Nephron (organoid): ENCODE data around the gene EVI5L.
A peak's percentile ranks its signal among the peaks of the same experiment; 100 is the strongest.

Source experiments
- H3K27ac Mint-ChIP-seq, 3 experiments: 2 replicates each; pipeline ENCODE4 v1.8.0; 2020; ENCODE audit warnings: mixed read lengths in 3 of 3, mild to moderate bottlenecking in 2 of 3, moderate library complexity in 1 of 3
- H3K27me3 Mint-ChIP-seq: 2 replicates; pipeline ENCODE4 v1.8.0; 2021; ENCODE audit warnings: low read depth, mild to moderate bottlenecking, moderate library complexity, mixed read lengths
- H3K36me3 Mint-ChIP-seq: 2 replicates; pipeline ENCODE4 v1.8.0; 2020; ENCODE audit warnings: low read depth, mixed read lengths
- H3K4me1 Mint-ChIP-seq: 2 replicates; pipeline ENCODE4 v1.8.0; 2020; ENCODE audit warnings: mixed read lengths
- H3K4me3 Mint-ChIP-seq, 3 experiments: 2 replicates each; pipeline ENCODE4 v1.8.0; 2020; ENCODE audit warnings: mild to moderate bottlenecking in 3 of 3, mixed read lengths in 3 of 3, moderate library complexity in 2 of 3
- H3K9me3 Mint-ChIP-seq: 2 replicates; pipeline ENCODE4 v1.8.0; 2020; ENCODE audit warnings: mixed read lengths
- CTCF ChIP-seq, 3 experiments: fragments of 200-600 bp; sonication (generic); IDR thresholded peaks; one replicate each; pipeline ENCODE4 v1.5.0; 2021; ENCODE audit warnings: antibody characterized with exemption in 3 of 3; ENCODE audit not compliant: unreplicated experiment in 3 of 3

Gene EVI5L

GRCh38 chr19:7879836-7880235 is 49.8 kb downstream of the EVI5L start:
- peaks cover 21% of the 10 kb centered on the region for H3K27me3 Mint-ChIP-seq
- H3K4me1 Mint-ChIP-seq, result peaks cover 5% of the 10 kb centered on the region
- H3K27ac Mint-ChIP-seq, result no peak overlapping the region
- no peaks in the 10 kb centered on the region for H3K9me3 Mint-ChIP-seq
- H3K36me3 Mint-ChIP-seq, result no peaks in the 10 kb centered on the region
- no peak overlapping the region for H3K4me3 Mint-ChIP-seq
- no peak for TF ChIP-seq CTCF (IDR thresholded peaks at IDR 0.05; ENCODE audit: unreplicated experiment in 3 of 3)

DNA sequence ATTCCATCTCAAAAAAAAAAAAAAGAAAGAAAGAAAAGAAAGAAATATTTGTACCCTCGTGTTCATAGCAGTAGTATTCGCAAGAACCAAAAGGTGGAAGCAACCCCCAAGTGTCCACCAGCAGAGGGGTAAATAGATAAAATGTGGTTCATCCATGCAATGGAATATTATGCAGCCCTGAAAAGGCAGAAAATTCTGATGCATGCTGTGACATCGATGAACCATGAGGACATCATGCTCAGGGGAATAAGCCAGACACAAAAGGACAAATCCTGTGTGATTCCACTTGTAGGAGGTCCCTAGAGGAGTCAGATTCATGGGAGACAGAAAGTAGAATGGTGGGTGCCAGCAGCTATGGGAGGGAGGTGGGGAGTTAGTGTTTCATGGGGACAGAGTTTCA is 51.9 kb downstream of the EVI5L start:
- Mint-ChIP-seq H3K27ac (no peak overlapping the region), H3K4me1 (peaks cover 5% of the 10 kb centered on the region), H3K9me3 (no peaks in the 10 kb centered on the region), H3K36me3 (no peaks in the 10 kb centered on the region), H3K4me3 (no peak overlapping the region), H3K27me3 (peaks cover 14% of the 10 kb centered on the region)
- no peak for TF ChIP-seq CTCF (IDR thresholded peaks at IDR 0.05; ENCODE audit: unreplicated experiment in 3 of 3)

- no peak overlapping the region for H3K4me3 Mint-ChIP-seq
- peaks cover 14% of the 10 kb centered on the region for H3K27me3 Mint-ChIP-seq
- H3K27ac Mint-ChIP-seq, result no peak overlapping the region
- H3K9me3 Mint-ChIP-seq, result no peaks in the 10 kb centered on the region
- no peaks in the 10 kb centered on the region for H3K4me1 Mint-ChIP-seq
- TF ChIP-seq CTCF (IDR thresholded peaks at IDR 0.05; ENCODE audit: unreplicated experiment in 3 of 3), result no peak
- H3K36me3 Mint-ChIP-seq, result no peaks in the 10 kb centered on the region
Measured at GRCh38 chr19:7883105-7883504, 53.1 kb downstream of the EVI5L start.

- Mint-ChIP-seq H3K27ac (no peak overlapping the region), H3K9me3 (no peaks in the 10 kb centered on the region), H3K4me3 (no peak overlapping the region), H3K27me3 (peaks cover 14% of the 10 kb centered on the region), H3K4me1 (no peaks in the 10 kb centered on the region), H3K36me3 (no peaks in the 10 kb centered on the region)
- no peak for TF ChIP-seq CTCF (IDR thresholded peaks at IDR 0.05; ENCODE audit: unreplicated experiment in 3 of 3)
Measured at GRCh38 chr19:7883796-7884570, 54.0 kb downstream of the EVI5L start.

- TF ChIP-seq CTCF (IDR thresholded peaks at IDR 0.05; ENCODE audit: unreplicated experiment in 3 of 3), result no peak
- no peaks in the 10 kb centered on the region for H3K9me3 Mint-ChIP-seq
- no peaks in the 10 kb centered on the region for H3K4me1 Mint-ChIP-seq
- H3K36me3 Mint-ChIP-seq, result no peaks in the 10 kb centered on the region
- H3K27me3 Mint-ChIP-seq, result peaks cover 22% of the 10 kb centered on the region
- peak overlapping the region in 1 of 3 experiments; percentile 6 for H3K4me3 Mint-ChIP-seq
- no peak overlapping the region for H3K27ac Mint-ChIP-seq
Measured at GRCh38 chr19:7885818-7886217, 55.8 kb downstream of the EVI5L start.
